SU-DHL-6 (cell line): ENCODE results near the gene SEMA4C.

Source experiments
- H2AFZ ChIP-seq: fragments of 200-600 bp; sonication (generic); 2 replicates; pipeline ENCODE4 v1.6.1; 2014; ENCODE audit warnings: low read depth, mild to moderate bottlenecking, moderate library complexity, mixed read lengths, antibody characterized with exemption, low read length; ENCODE audit not compliant: severe bottlenecking
- H3F3A ChIP-seq: fragments of 200-600 bp; shearing (Covaris generic); 2 replicates; pipeline ENCODE4 v1.6.0; 2016; ENCODE audit warnings: antibody characterized with exemption, mild to moderate bottlenecking; ENCODE audit not compliant: insufficient read depth
- H3K27ac ChIP-seq: fragments of 200-600 bp; sonication (generic); 2 replicates; pipeline ENCODE4 v1.5.1; 2016; ENCODE audit warnings: low read depth, mild to moderate bottlenecking, low read length, moderate library complexity, mixed read lengths
- H3K27me3 ChIP-seq: fragments of 200-600 bp; sonication (generic), shearing (Covaris generic); 2 replicates; pipeline ENCODE4 v1.6.0; 2014; ENCODE audit warnings: mild to moderate bottlenecking, low read length
- H3K36me3 ChIP-seq: fragments of 200-600 bp; sonication (generic); 2 replicates; pipeline ENCODE4 v1.6.1; 2014; ENCODE audit warnings: mild to moderate bottlenecking, low read length, mixed read lengths
- H3K4me2 ChIP-seq: fragments of 300-600, 200-600 bp; shearing (Covaris generic), sonication (generic); 2 replicates; pipeline ENCODE4 v1.6.0; 2014; ENCODE audit warnings: low read length, low read depth, mild to moderate bottlenecking; ENCODE audit not compliant: poor library complexity, severe bottlenecking
- H3K4me3 ChIP-seq: fragments of 200-600 bp; sonication (generic); 2 replicates; pipeline ENCODE4 v1.5.1; 2014; ENCODE audit warnings: antibody characterized with exemption, low read length, mild to moderate bottlenecking, mixed read lengths; ENCODE audit not compliant: insufficient read depth, poor library complexity, severe bottlenecking
- H3K79me2 ChIP-seq: fragments of 200-600 bp; sonication (generic); 2 replicates; pipeline ENCODE4 v1.6.1; 2014; ENCODE audit warnings: mild to moderate bottlenecking, low read length, moderate library complexity; ENCODE audit not compliant: insufficient read depth
- H3K9ac ChIP-seq: fragments of 200-600 bp; sonication (generic); 2 replicates; pipeline ENCODE4 v1.7.0; 2014; ENCODE audit warnings: mild to moderate bottlenecking, low read length
- H3K9me2 ChIP-seq: fragments of 200-600 bp; sonication (generic); replicated peaks from 2 replicates; pipeline ENCODE4 v1.6.1; 2014; ENCODE audit warnings: low read length; ENCODE audit not compliant: insufficient read depth
- H3K9me3 ChIP-seq: fragments of 200-600 bp; sonication (generic); 2 replicates; pipeline ENCODE4 v1.6.1; 2014; ENCODE audit warnings: low read length, mixed read lengths; ENCODE audit not compliant: insufficient read depth
- H4K20me1 ChIP-seq: fragments of 200-600 bp; sonication (generic); 2 replicates; pipeline ENCODE4 v1.6.1; 2014; ENCODE audit warnings: low read depth, mild to moderate bottlenecking, antibody characterized with exemption, low read length, moderate library complexity, mixed read lengths
- EZH2phosphoT487 ChIP-seq: fragments of 200-600 bp; sonication (generic), shearing (Covaris generic); conservative IDR thresholded peaks from 2 replicates; pipeline ENCODE4 v1.6.1; 2018; ENCODE audit warnings: mild to moderate bottlenecking, antibody characterized with exemption, low read length, moderate library complexity, mixed read lengths
- TF ChIP-seq, protein P1 (sequence below): fragments of 200-600 bp; sonication (generic); IDR thresholded peaks from one replicate; pipeline ENCODE4 v1.5.1; 2017; ENCODE audit warnings: antibody characterized with exemption, mild to moderate bottlenecking, low read length, moderate library complexity; ENCODE audit not compliant: insufficient read depth, poor library complexity, severe bottlenecking

Gene SEMA4C

DNA sequence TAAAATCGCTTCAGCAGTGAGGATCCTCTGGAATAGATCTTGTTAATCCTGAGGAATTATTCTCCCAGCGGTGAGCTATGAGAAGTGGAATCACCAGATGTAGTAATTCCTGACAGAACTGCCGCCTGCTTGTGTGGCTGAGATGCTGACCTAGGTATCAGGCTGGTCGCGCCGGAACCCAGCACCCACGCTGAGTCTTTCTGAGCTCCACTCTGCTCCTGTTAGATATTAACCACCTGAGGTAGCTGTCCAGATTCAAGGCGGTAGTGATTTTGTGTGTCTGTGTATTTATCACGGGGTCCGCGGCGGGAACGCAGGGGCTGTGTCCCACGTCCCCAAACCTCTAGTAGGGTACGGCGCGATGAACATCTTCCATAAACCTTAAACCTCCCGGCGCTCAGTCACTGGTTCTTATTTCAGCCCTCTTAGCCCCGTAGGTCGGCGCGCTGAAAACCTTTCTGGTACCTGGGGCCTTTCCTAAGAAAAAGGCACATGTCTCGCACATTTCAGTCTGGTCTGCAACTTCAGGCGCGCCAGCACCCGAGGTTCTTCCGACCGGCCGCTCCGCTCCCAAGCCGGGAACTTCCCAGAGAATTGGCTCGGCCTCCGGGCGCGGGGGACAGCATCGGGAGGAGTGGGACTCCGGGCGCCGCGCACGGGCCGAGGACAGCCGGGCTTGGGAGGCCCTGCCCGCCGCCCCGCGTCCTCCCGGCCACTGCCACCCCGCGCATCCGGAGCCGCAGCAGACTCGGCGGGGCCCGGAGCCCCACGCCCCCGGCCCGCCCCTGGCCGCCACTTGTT, 54.4 kb downstream of the SEMA4C start:
- TF ChIP-seq, protein P1, sequence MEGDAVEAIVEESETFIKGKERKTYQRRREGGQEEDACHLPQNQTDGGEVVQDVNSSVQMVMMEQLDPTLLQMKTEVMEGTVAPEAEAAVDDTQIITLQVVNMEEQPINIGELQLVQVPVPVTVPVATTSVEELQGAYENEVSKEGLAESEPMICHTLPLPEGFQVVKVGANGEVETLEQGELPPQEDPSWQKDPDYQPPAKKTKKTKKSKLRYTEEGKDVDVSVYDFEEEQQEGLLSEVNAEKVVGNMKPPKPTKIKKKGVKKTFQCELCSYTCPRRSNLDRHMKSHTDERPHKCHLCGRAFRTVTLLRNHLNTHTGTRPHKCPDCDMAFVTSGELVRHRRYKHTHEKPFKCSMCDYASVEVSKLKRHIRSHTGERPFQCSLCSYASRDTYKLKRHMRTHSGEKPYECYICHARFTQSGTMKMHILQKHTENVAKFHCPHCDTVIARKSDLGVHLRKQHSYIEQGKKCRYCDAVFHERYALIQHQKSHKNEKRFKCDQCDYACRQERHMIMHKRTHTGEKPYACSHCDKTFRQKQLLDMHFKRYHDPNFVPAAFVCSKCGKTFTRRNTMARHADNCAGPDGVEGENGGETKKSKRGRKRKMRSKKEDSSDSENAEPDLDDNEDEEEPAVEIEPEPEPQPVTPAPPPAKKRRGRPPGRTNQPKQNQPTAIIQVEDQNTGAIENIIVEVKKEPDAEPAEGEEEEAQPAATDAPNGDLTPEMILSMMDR, result no peak
- TF ChIP-seq EZH2phosphoT487, result no peak
- no peaks in the 10 kb centered on the region for H3K36me3 ChIP-seq
- 0 out of 2 replicates have a peak overlapping the region, but pooled peaks have one; percentile 31 for H3K27ac ChIP-seq
- H3K9ac ChIP-seq, result peak overlapping the region; percentile 72
- H3K27me3 ChIP-seq, result no peaks in the 10 kb centered on the region
- H3K4me2 ChIP-seq, result peak overlapping the region; percentile 74
- H3F3A ChIP-seq, result no peaks in the 10 kb centered on the region; the same call in 1 of the 2 replicates
- H3K4me3 ChIP-seq, result peak overlapping the region; percentile 76
- peak overlapping the region; percentile 75 for H2AFZ ChIP-seq
- peaks cover 27% of the 10 kb centered on the region for H3K79me2 ChIP-seq
- H3K9me3 ChIP-seq, result no peaks in the 10 kb centered on the region
- no peaks in the 10 kb centered on the region; the same call in 1 of the 2 replicates for H4K20me1 ChIP-seq
- H3K9me2 ChIP-seq, result no peaks in the 10 kb centered on the region

DNA sequence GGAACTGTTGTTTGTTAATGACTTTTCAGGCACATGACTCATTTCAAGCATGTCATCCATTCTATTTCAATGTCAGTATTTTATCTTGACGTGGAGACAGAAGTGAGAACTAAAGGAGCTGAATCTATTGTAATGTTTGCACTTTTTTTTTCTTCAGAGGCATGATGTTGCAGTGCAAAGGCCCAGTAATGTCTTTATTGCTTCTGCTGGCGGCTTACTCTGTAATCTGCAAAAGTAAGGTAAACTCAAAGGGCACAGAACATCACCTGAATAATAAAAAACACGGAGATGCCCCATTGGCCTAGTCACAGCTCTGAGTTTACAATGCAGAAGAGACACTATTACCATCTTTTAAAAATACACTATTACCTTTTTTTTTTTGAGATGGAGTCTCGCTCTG, 56.2 kb downstream of the SEMA4C start:
- no peak for TF ChIP-seq EZH2phosphoT487
- TF ChIP-seq, protein P1, result no peak
- H3F3A ChIP-seq, result no peaks in the 10 kb centered on the region; the same call in 1 of the 2 replicates
- no peaks in the 10 kb centered on the region for H3K36me3 ChIP-seq
- no peak overlapping the region for H3K4me2 ChIP-seq
- H3K27me3 ChIP-seq, result no peaks in the 10 kb centered on the region
- no peak overlapping the region for H3K27ac ChIP-seq
- H3K9me2 ChIP-seq, result no peaks in the 10 kb centered on the region
- no peak overlapping the region for H2AFZ ChIP-seq
- no peak overlapping the region for H3K4me3 ChIP-seq
- no peak overlapping the region for H3K9ac ChIP-seq
- H3K9me3 ChIP-seq, result no peaks in the 10 kb centered on the region
- peaks cover 17% of the 10 kb centered on the region for H3K79me2 ChIP-seq
- H4K20me1 ChIP-seq, result no peaks in the 10 kb centered on the region; the same call in 1 of the 2 replicates

DNA sequence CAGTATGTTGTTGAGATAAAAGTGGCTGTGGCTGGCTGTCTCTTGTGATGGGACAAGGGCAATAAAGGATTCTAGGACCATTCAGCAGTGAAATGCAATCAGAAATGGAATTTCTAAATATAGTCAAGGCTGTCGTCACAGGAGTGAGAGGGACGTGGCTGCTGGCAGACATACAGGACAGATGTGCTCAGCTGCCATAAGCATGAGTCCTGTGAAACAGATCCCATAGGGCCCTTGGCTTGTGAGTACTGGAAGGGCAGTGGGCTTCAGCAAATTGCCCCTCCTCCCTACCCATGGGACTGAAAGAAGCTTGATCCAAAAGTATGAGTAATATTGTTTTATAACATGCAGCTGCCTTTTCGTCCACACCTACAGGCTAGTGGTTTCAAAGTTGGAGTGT, 58.0 kb downstream of the SEMA4C start:
- Histone ChIP-seq H4K20me1 (no peaks in the 10 kb centered on the region), H3K4me3 (no peak overlapping the region), H3K4me2 (no peak overlapping the region), H3K27ac (no peak overlapping the region), H3K9me2 (no peaks in the 10 kb centered on the region), H3F3A (no peaks in the 10 kb centered on the region; the same call in 1 of the 2 replicates), H3K79me2 (no peaks in the 10 kb centered on the region), H2AFZ (no peak overlapping the region), H3K9me3 (no peaks in the 10 kb centered on the region), H3K9ac (no peak overlapping the region), H3K27me3 (no peaks in the 10 kb centered on the region), H3K36me3 (no peaks in the 10 kb centered on the region)
- TF ChIP-seq, protein P1, result no peak
- TF ChIP-seq EZH2phosphoT487, result no peak
